ENCODE results near the gene NR2F6.
"Not testable (repeated sequence)": the region's sequence is repeated elsewhere in the genome, so short reads cannot be mapped to it uniquely, and the experiment has no call there.

Gene NR2F6

GRCh38 chr19:17210296-17210695 lies 35.4 kb downstream of the NR2F6 start:
- DNase-seq (ENCODE audit: low read depth) = no peak

GRCh38 chr19:17209126-17210036 lies 36.3 kb downstream of the NR2F6 start:
- DNase-seq (ENCODE audit: low read depth) = peak; percentile 27

- DNase-seq (ENCODE audit: low read depth) = no peak
Observed at GRCh38 chr19:17206736-17207581, 38.8 kb downstream of the NR2F6 start.

- DNase-seq (ENCODE audit: low read depth) = no peak
Observed at GRCh38 chr19:17205237-17206140, 40.2 kb downstream of the NR2F6 start.

- DNase-seq (ENCODE audit: low read depth) = no peak
Observed at GRCh38 chr19:17202713-17203112, 43.0 kb downstream of the NR2F6 start.

GRCh38 chr19:17202249-17202648 lies 43.5 kb downstream of the NR2F6 start:
- DNase-seq (ENCODE audit: low read depth) = no peak

GRCh38 chr19:17200408-17201079 lies 45.2 kb downstream of the NR2F6 start:
- no peak for DNase-seq (ENCODE audit: low read depth)

GRCh38 chr19:17197666-17198065 lies 48.1 kb downstream of the NR2F6 start:
- DNase-seq (ENCODE audit: low read depth) = no peak

GRCh38 chr19:17196610-17197009 lies 49.1 kb downstream of the NR2F6 start:
- DNase-seq (ENCODE audit: low read depth) = no peak

GRCh38 chr19:17195106-17195505 lies 50.6 kb downstream of the NR2F6 start:
- DNase-seq (ENCODE audit: low read depth) = no peak

GRCh38 chr19:17194608-17195007 lies 51.1 kb downstream of the NR2F6 start:
- no peak for DNase-seq (ENCODE audit: low read depth)

- DNase-seq (ENCODE audit: low read depth) = no peak
Observed at GRCh38 chr19:17192751-17193150, 53.0 kb downstream of the NR2F6 start.

GRCh38 chr19:17191736-17192135 lies 54.0 kb downstream of the NR2F6 start:
- DNase-seq (ENCODE audit: low read depth) = not testable (repeated sequence)

GRCh38 chr19:17185590-17185989 lies 60.1 kb downstream of the NR2F6 start:
- DNase-seq (ENCODE audit: low read depth) = no peak

GRCh38 chr19:17184371-17184841 lies 61.3 kb downstream of the NR2F6 start:
- peak; percentile 12 for DNase-seq (ENCODE audit: low read depth)

- DNase-seq (ENCODE audit: low read depth) = no peak
Observed at GRCh38 chr19:17183858-17184321, 61.8 kb downstream of the NR2F6 start.

GRCh38 chr19:17183271-17183761 lies 62.4 kb downstream of the NR2F6 start:
- DNase-seq (ENCODE audit: low read depth) = peak; percentile 4

All from stimulated activated CD8-positive, alpha-beta memory T cell treated with anti-CD3 and anti-CD28 coated beads, Interleukin-7, amount 100 ng/mL, for 24 hours (primary cell).